22Rv1 (cell line): ENCODE data around the gene CACNA1C.
"Not testable (repeated sequence)": the region's sequence is repeated elsewhere in the genome, so short reads cannot be mapped to it uniquely, and the experiment has no call there.

ENCODE experiments used
- H3K27ac ChIP-seq: fragments of 450-650 bp; 2 replicates; pipeline ENCODE4 v1.5.1; 2017
- CTCF ChIP-seq: fragments of 450-650 bp; IDR thresholded peaks from 2 replicates; pipeline ENCODE4 v1.5.1; 2017; ENCODE audit warnings: mild to moderate bottlenecking
- ZFX ChIP-seq: fragments of 450-650 bp; IDR thresholded peaks from 2 replicates; pipeline ENCODE4 v1.6.1; 2017; ENCODE audit warnings: antibody characterized with exemption, borderline replicate concordance

Gene CACNA1C

DNA sequence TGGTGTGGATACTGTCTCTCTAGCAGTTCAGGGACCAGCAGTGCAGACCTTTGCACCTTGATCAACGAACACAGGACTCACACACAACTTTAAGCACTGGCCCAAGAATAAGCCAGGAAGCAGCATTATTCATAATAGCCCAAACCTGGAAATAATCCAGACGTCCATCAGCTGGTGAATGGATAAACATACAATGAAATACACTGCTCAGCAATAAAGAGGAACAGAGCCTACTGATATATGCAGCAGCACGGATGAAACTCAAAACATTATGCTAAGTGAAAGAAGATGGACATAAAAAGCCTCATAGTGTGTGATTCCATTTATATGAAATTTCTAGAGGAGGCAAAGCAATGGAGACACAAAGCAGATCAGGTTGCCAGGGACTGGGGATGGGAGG lies 438.0 kb downstream of the CACNA1C start:
- H3K27ac ChIP-seq, result no peak overlapping the region
- TF ChIP-seq ZFX (no peak), CTCF (no peak)

GRCh38 chr12:2491349-2491748 lies 438.6 kb downstream of the CACNA1C start:
- not testable (repeated sequence) for H3K27ac ChIP-seq

- H3K27ac ChIP-seq, result no peak overlapping the region
- TF ChIP-seq CTCF (no peak), ZFX (no peak)
Observed at GRCh38 chr12:2492236-2492635, 439.4 kb downstream of the CACNA1C start.

DNA sequence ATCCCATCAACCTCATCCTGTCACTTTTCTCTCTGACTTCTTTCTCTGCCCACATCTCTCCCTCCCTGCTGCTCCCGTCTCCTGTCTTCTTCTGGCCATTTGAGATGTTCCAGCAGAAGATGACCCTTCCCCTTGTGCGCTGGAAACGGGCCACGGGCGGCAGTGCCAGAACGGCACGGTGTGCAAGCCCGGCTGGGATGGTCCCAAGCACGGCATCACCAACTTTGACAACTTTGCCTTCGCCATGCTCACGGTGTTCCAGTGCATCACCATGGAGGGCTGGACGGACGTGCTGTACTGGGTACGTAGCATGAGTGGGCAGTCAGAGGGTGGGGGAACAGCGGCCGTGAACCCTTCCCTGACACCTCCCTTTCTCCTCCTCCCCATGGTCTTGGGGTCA lies 440.3 kb downstream of the CACNA1C start:
- no peak overlapping the region for H3K27ac ChIP-seq
- TF ChIP-seq ZFX (no peak), CTCF (no peak)

DNA sequence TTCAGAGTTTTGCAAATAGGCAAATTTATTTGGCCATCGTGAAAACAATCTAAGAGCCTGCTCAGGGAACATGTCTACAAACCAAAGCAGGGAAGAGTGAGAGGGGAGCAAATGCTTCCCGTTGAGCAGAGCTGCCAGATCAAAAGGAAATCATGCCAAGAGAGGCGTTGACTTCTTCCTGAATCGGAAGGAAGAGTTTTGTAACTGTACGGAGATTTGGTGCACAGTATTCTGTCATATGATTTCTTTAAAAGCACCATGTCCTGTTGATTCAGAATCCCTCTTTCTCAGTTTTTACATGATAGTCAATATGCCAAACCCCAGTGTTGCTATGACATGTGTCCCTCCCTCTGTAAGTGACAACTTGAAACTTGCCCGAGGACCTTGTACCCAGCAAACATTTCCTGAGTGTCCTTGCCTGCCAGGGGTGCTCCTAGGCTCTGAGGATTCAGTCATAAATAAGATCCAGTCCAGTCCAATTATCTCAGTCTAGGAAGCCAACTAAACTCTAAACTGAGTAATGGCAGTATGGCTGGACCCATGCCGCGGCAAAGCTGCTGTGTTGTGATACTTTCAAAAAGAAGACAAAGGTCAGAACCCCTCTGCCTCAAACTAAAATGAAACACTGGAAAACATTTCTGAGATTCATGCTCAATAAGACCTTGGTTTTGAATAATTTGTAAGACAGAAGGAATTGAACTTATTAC lies 441.9 kb downstream of the CACNA1C start:
- TF ChIP-seq ZFX (no peak), CTCF (no peak)
- H3K27ac ChIP-seq, result no peak overlapping the region

DNA sequence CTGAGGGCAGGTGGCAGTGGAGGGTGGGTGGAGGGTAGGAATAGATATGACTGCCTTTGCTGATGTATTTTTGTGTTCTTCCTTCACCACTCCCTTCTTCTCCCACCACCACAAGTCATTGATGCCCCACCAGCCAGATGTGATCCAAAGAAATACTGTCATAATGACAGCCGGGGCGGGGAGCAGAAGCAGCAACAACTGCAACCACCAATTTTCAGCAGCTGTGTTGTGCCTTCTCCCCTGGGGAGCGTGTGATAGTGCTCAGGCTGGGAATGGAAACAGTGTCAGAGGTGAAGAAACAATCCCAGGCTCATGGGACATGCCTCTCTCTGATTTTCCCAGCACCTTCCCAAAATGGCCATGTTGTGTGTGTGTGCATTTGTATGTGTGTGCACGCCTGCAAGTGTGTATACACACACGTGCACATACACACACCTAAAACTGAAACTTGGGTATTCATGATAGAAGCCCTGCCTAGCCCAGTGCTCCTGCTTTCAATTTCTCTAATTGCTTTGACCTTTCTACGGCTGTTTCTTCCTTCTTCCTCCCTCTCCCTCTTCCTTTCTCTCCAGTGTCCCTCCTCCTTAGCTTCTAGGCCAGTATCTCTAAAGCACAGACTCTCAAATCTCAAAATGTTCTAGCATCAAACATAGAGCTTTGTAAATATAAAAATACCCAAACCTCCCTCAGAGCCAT lies 442.8 kb downstream of the CACNA1C start:
- TF ChIP-seq ZFX (no peak), CTCF (no peak)

GRCh38 chr12:2498964-2499500 lies 446.2 kb downstream of the CACNA1C start:
- no peak for TF ChIP-seq ZFX
- no peak for TF ChIP-seq CTCF
- H3K27ac ChIP-seq, result no peak overlapping the region

More for the DNA sequence above, 442.8 kb downstream of the CACNA1C start:
- H3K27ac ChIP-seq, result no peak overlapping the region
